ENCODE data around the gene PTPRG.

PTPRG gene

DNA sequence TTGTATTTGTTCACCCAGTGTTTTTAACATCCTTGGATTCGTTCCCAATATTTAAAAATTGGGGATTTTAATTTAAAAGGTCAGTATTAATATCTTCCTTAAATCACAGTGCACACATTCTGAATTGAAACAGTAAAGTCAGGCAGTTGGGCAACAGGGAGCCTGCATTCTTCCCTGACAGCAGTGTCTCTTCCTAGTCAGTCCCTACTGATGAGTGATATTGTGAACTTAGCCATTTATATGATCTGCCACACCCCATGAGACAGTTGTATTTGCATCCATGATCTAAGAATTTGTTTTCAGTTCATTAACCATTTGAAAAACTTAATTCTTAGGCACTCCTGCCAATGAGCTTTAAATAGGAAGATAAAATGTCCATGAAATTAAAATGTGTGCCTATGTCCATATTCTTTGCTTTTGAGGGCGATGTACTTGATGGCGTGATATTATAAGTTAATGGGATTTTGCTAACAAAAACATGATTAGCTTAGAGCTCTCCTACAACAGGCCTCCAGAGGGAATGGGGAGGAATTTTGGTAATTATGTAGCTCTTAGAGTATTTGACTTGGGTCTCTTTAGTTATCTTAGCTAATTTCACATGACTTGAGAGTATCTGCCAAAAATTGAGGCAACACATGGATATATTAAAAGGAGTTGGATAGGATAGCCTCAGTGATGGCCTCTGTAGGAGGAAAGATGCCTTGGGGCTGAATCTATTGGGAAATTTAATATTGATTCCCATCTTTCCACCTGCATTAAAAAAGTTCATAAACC, 219.3 kb downstream of the PTPRG start:
- no peak for DNase-seq
- Mint-ChIP-seq H3K4me1 (no peaks in the 10 kb centered on the region), H3K27ac (no peak overlapping the region), H3K27me3 (no peaks in the 10 kb centered on the region), H3K9me3 (no peaks in the 10 kb centered on the region), H3K36me3 (ENCODE audit: low read depth) (no peaks in the 10 kb centered on the region), H3K4me3 (no peak overlapping the region)
- no peak for ATAC-seq

DNA sequence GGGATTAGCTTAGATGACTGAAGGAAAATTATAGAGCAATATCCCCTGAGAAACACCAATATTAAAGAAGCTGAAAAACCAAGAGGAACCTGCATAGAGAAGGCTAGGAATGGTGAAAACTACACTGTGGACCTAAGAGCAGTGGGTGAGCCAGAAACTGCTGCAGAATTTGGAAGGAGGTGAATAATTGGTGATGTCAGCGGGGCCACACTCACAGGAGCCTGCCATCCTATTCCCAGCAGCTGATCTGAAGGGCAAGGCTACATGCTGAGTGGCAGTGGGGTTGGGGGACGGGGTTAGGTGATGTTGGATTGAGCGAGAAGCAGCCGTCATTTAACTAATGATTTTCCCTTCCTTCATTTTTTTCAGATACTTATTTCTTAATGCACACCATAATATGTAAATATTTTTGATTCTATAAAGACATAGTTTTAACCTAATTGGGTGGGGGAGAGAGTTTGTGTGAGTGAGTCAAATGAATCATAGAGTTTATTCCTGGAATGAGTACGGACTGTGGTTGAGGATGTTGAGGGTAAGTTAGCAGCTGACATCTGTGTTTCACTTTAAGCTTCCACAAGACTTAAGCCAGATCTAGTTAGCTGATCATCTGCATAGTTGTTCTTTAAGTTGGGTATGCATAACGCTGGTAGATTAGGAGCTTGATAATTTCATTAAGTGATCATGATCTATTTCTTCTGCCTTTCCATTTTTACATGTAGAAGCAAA, 222.8 kb downstream of the PTPRG start:
- Mint-ChIP-seq H3K4me3 (no peak overlapping the region), H3K4me1 (no peaks in the 10 kb centered on the region), H3K27me3 (no peaks in the 10 kb centered on the region), H3K9me3 (peaks cover 4% of the 10 kb centered on the region), H3K27ac (no peak overlapping the region), H3K36me3 (ENCODE audit: low read depth) (no peaks in the 10 kb centered on the region)
- DNase-seq, result no peak
- ATAC-seq, result no peak

DNA sequence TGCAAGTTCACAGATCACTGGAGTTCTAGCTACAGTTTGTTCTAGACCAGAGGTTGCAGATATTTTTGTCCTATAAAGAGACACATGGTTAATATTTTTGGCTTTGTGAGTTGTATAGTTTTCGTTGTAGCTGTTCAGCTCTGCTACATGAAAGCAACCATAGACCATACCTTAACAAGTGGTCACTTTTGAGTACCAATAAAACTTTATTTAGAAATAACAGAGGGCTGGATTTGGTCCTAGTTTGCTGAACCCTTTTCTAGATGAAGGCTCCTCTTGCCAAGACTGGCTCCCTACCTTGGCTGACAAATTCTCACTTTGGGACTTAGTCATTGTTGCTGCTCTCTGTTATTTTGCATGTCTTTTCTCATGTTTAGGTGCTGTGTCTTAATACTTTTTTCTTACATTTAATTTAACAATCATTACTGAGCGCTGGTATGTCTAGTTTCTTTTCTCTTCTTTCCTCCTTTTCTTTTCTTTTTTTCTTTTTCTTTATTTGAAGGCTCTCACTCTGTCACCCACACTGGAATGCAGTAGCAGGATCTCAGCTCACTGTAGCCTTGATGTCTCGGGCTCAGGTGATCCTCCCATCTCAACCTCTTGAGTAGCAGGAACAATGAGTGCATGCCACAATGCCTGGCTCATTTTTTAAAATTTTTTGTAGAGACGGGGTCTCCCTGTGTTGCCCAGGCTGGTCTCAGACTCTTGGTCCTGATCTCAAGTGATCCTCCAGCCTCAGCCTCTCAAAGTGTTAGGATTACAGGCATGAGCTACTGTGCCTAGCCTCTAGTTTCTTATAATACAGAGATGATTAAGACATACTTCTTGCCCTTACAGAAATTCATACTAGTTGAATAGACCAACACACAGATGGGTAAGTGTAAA, 227.5 kb downstream of the PTPRG start:
- Mint-ChIP-seq H3K36me3 (ENCODE audit: low read depth) (no peaks in the 10 kb centered on the region), H3K27me3 (peaks cover 2% of the 10 kb centered on the region), H3K4me1 (no peaks in the 10 kb centered on the region), H3K27ac (no peak overlapping the region), H3K9me3 (peaks cover 4% of the 10 kb centered on the region), H3K4me3 (no peak overlapping the region)
- ATAC-seq (no peak), DNase-seq (no peak)

DNA sequence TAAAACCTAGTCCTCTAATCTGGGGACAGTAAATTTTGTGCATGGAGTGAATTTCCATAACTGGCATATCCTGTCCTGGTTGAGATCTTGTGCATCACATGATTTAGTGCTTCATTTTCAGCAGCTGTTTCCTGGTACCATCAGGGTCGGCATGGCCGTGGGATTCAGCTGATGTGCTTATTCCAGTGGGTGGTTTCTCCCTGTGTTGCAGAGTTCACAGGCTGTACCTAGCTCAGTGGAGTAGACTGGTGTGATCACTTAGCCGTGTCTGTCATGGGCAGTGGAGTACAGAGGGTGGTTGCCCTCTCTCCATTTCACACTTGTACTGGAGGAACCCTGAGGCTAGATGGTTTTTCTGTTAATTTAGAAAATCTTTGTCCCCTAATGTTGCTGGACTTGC, 228.5 kb downstream of the PTPRG start:
- no peak overlapping the region for H3K27ac Mint-ChIP-seq
- H3K36me3 Mint-ChIP-seq (ENCODE audit: low read depth), result no peaks in the 10 kb centered on the region
- H3K4me1 Mint-ChIP-seq, result no peaks in the 10 kb centered on the region
- ATAC-seq, result no peak
- H3K4me3 Mint-ChIP-seq, result no peak overlapping the region
- peaks cover 4% of the 10 kb centered on the region for H3K9me3 Mint-ChIP-seq
- DNase-seq, result no peak
- peaks cover 2% of the 10 kb centered on the region for H3K27me3 Mint-ChIP-seq

DNA sequence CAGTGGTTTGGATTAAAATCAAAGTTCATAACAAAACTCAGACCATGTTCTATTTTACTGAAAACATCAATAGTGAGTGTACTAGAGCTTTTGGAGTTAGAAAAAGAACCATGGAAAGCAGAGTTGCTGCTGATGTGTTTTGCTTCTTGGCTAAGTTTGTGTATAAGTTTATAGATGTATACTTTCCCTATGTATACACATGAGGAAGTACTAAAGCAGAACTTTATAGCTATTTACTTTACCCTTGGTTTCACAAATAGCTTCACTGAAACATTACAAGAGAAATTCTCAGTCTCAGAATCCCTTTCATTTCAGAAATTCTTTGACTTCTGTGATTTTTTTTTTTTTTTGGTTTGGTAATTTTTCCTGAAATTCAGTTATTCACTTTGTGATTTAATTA, 229.0 kb downstream of the PTPRG start:
- Mint-ChIP-seq H3K36me3 (ENCODE audit: low read depth) (no peaks in the 10 kb centered on the region), H3K4me3 (no peak overlapping the region), H3K9me3 (peaks cover 4% of the 10 kb centered on the region), H3K27ac (no peak overlapping the region), H3K27me3 (peaks cover 2% of the 10 kb centered on the region), H3K4me1 (no peaks in the 10 kb centered on the region)
- no peak for ATAC-seq
- no peak for DNase-seq

DNA sequence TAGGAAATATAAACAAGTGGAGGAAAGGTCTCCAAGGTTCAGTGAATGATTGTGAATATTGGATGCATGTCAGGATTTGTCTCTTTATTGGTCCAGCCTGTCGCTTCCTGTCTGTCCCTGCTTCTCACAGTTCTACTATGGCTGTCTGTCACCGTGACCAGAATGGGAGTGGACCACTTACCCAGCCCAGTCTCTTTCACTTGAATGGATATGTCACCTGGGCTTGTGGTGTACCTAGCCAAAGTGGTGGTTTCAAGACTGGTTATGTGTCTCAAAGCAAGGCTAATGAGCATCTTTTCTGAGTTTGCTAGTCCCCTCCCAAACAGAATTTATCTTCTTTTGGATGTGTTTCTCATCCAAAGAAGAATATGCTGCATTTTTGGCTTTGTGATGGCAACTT, 231.7 kb downstream of the PTPRG start:
- no peak overlapping the region for H3K27ac Mint-ChIP-seq
- H3K4me3 Mint-ChIP-seq, result no peak overlapping the region
- H3K27me3 Mint-ChIP-seq, result peaks cover 4% of the 10 kb centered on the region
- DNase-seq, result no peak
- no peaks in the 10 kb centered on the region for H3K4me1 Mint-ChIP-seq
- peaks cover 3% of the 10 kb centered on the region for H3K9me3 Mint-ChIP-seq
- no peak for ATAC-seq
- no peaks in the 10 kb centered on the region for H3K36me3 Mint-ChIP-seq (ENCODE audit: low read depth)

DNA sequence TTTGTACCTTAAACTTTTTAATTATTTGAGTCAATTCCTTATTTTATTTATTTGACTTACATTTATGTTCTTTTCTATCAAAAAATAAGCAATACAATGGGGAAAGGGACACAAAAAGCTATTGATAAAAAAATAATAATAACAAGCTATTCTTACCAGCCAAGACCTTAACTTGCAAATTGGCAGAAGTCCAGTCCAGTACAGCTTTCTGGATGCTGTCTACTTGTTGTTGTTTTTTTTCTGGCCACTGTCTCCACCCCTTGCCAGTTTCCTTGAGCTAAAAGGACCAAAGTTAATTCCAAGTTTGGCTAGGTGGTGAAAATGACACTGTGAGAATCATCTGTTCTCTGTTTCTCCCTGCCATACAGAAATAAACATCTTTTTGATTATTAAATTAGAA, 232.2 kb downstream of the PTPRG start:
- Mint-ChIP-seq H3K27me3 (peaks cover 4% of the 10 kb centered on the region), H3K27ac (no peak overlapping the region), H3K4me3 (no peak overlapping the region), H3K4me1 (no peaks in the 10 kb centered on the region), H3K9me3 (peaks cover 3% of the 10 kb centered on the region), H3K36me3 (ENCODE audit: low read depth) (no peaks in the 10 kb centered on the region)
- DNase-seq, result no peak
- ATAC-seq, result no peak

DNA sequence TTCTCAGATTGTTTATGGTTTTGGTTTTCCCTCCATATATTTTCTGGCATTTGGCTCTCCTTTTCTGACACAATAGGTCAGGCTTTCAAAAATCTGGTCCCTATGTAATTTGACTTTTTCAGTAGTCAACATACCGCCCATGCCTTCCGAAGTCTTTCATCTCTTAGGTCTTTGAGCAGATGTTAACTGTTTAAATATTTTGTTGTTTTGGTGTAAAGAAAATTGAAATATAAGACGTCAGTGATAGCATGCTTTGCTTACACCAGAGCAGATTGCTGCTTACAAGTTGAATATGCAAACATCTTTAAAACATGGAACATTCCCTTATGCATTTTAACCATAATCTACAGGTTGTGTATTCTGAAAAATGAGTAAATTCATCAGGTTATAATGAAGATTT, 233.0 kb downstream of the PTPRG start:
- Mint-ChIP-seq H3K4me1 (no peaks in the 10 kb centered on the region), H3K9me3 (peaks cover 3% of the 10 kb centered on the region), H3K27ac (no peak overlapping the region), H3K36me3 (ENCODE audit: low read depth) (no peaks in the 10 kb centered on the region), H3K27me3 (peaks cover 4% of the 10 kb centered on the region), H3K4me3 (no peak overlapping the region)
- DNase-seq, result no peak
- no peak for ATAC-seq

DNA sequence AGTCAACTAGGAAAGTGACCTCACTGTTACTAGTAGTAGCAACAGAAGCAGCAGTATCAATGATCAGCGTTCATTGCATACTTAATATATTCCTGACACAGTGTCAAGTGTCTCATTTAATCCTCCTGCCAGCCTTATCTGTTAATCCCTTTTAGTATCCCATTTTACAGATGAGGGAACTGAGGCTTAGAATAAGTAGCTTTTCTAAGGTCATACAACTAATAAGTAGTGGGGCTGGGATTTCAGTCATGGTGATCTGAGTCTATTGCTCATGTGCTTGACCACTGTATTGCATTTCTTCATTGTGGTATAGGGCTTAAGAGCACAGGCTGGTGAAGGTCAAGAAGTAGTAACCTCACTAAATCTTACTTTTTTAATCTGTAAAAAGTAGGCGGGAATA, 233.6 kb downstream of the PTPRG start:
- Mint-ChIP-seq H3K4me1 (no peaks in the 10 kb centered on the region), H3K27ac (no peak overlapping the region), H3K4me3 (no peak overlapping the region), H3K27me3 (peaks cover 3% of the 10 kb centered on the region), H3K9me3 (peaks cover 4% of the 10 kb centered on the region), H3K36me3 (ENCODE audit: low read depth) (no peaks in the 10 kb centered on the region)
- DNase-seq (no peak), ATAC-seq (no peak)

DNA sequence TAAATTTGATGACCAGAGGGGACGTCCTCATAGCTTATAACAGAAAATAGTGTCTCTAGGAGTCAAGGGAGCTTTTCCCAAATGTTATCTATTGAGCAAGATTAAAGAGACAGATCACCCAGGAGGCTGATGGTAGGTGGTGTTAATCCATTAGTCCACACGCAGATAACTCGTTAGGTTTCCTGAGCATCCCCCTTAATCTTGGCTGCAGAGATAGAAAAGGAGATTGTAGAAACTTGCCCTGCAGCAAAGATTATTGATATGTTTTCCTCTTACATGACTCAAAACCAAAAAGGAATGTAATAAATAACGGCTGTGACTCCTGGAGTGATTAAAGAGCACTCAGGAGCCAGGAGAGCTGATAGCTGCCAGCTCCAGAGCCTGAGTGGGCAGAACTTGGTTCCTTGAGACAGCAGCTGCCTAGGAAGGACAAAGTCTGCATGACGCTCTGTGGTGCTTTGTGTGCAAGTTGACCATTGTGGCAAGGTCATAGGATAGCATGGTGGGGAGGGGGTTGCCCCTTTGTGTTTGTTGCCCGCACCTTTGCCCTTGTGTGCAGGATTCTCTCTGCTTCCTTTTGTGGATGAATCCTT, 234.8 kb downstream of the PTPRG start:
- Mint-ChIP-seq H3K9me3 (peaks cover 10% of the 10 kb centered on the region), H3K27me3 (peaks cover 5% of the 10 kb centered on the region)
- no peak for DNase-seq

DNA sequence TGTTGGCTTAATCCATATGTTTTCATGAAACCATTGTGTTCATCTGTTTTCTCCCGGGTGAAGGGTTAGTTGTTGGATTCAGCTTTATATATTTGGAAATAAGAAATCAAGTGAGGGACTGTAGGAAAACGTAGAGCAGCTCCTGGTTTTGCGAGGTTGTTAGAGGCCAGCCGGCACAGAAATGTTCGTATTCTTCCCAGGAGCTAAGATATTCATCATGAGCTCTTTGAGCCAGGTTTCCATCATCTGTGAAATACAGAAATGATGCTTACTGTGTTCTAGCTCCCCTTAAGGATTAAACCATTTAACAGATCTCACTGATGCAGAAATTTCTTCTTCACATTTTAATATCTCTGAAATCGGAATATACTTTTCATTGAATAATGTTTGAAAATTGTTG, 235.5 kb downstream of the PTPRG start:
- no peak for DNase-seq
- H3K27me3 Mint-ChIP-seq, result peaks cover 5% of the 10 kb centered on the region
- H3K9me3 Mint-ChIP-seq, result peaks cover 10% of the 10 kb centered on the region

More for the DNA sequence above, 234.8 kb downstream of the PTPRG start:
- ATAC-seq, result no peak
- no peaks in the 10 kb centered on the region for H3K4me1 Mint-ChIP-seq
- no peak overlapping the region for H3K4me3 Mint-ChIP-seq
- no peaks in the 10 kb centered on the region for H3K36me3 Mint-ChIP-seq (ENCODE audit: low read depth)
- no peak overlapping the region for H3K27ac Mint-ChIP-seq

DNA sequence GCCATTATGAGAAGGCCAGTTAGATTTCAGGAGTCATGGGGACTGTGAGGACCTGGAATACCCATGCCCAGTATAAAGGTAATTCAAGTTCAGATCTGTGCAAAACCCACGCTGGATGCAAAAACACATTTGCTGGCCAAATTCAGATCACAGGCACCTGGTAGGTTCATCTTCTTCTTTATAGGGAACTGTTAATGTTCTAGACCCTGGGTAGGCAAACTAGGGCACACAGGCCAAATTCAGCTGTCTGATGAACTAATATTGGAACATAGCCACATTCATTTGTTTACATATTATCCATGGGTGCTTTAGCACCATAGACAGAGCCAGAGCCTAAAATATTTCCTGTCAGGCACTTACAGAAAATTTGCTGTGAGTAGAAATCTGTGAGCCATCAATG, 241.4 kb downstream of the PTPRG start:
- no peak for ATAC-seq
- no peak overlapping the region for H3K4me3 Mint-ChIP-seq
- H3K9me3 Mint-ChIP-seq, result peaks cover 7% of the 10 kb centered on the region
- H3K36me3 Mint-ChIP-seq (ENCODE audit: low read depth), result no peaks in the 10 kb centered on the region
- no peak for DNase-seq
- H3K27ac Mint-ChIP-seq, result no peak overlapping the region
- no peaks in the 10 kb centered on the region for H3K4me1 Mint-ChIP-seq
- peaks cover 3% of the 10 kb centered on the region for H3K27me3 Mint-ChIP-seq

More for the DNA sequence above, 235.5 kb downstream of the PTPRG start:
- Mint-ChIP-seq H3K27ac (no peak overlapping the region), H3K36me3 (ENCODE audit: low read depth) (no peaks in the 10 kb centered on the region), H3K4me3 (no peak overlapping the region), H3K4me1 (no peaks in the 10 kb centered on the region)
- no peak for ATAC-seq

DNA sequence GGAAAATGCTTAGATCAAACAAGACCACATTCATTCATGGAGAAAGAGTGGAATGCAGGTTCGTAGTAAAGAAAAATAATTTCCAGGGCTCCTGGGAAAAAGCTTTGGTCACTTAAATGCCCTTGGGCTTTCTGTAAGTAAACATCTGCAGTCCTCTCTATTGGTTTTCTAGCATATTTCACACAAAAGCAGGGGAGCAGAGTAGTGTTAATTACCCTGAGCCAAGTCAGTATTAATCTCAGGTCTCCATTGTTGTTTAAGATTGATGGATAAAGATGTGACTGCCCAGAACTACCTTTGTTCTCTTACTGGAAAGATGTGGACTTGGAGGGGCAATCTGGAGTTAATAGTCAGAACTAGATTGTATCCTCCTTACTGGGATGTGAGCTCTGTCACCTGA, 242.6 kb downstream of the PTPRG start:
- Mint-ChIP-seq H3K36me3 (ENCODE audit: low read depth) (no peaks in the 10 kb centered on the region), H3K27ac (no peak overlapping the region)
- ATAC-seq, result no peak

DNA sequence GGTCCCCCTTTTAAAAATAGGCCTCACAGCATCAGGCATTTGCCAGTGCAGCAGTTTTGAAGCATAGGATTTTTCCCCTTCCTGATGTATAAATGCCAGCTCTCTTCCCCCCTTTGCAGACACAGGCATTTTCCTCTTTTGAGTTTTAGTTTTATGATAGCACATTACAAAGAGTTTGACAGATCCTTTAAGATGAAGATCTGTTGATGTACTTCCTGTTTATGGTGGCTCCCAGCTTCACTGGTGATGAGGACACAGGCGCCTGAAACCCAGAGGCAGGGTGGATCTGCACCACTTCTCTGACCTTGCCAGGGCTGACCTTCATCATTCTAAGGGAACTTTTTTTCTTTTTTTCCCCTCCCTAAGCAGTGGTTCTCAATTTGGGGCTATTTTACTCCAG, 243.4 kb downstream of the PTPRG start:
- peaks cover 7% of the 10 kb centered on the region for H3K9me3 Mint-ChIP-seq
- H3K36me3 Mint-ChIP-seq (ENCODE audit: low read depth), result no peaks in the 10 kb centered on the region
- H3K4me1 Mint-ChIP-seq, result no peaks in the 10 kb centered on the region
- DNase-seq (no peak), ATAC-seq (no peak)
- H3K27me3 Mint-ChIP-seq, result peaks cover 3% of the 10 kb centered on the region
- no peak overlapping the region for H3K4me3 Mint-ChIP-seq
- H3K27ac Mint-ChIP-seq, result no peak overlapping the region

More for the DNA sequence above, 242.6 kb downstream of the PTPRG start:
- DNase-seq, result no peak
- Mint-ChIP-seq H3K4me3 (no peak overlapping the region), H3K27me3 (peaks cover 3% of the 10 kb centered on the region), H3K4me1 (no peaks in the 10 kb centered on the region), H3K9me3 (peaks cover 7% of the 10 kb centered on the region)

Data from activated naive CD8-positive, alpha-beta T cell treated with anti-CD3 and anti-CD28 coated beads, Interleukin-2, amount 50 U/mL, for 24 hours (primary cell).